DLD1 (cell line): Measurements from ENCODE around the gene IFITM5.
"Not testable (repeated sequence)": the region's sequence is repeated elsewhere in the genome, so short reads cannot be mapped to it uniquely, and the experiment has no call there.

ENCODE experiments used
- in situ Hi-C: cut with HindIII; loops from 2 replicates; pipeline ENCODE4 v1.10.0; 2017; ENCODE audit warnings: low sequenced_read_pairs

Gene IFITM5

DNA sequence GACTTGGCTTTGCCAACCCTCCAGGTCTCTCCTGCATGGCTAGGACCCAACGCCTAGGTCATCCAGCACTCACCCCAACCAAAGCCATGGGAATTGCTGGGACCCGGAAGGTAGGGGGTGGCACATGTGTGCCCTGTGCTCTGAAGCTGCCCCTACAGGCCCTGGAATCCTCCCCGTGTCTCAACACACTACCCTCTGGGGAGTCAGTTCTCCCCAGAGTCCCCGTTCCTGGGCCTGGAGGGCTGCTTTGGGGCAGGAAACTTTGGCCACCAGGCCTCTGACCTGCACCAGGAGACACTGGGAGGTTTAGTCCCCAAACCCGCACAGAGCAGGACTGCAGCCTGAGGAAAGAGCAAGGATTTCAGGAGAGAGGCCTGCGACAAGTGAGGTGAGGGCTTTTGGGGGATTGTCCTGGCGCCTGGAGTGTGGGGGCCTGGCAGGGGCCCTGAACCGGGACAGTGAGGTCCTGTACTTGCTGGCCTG, 14.0 kb upstream of the IFITM5 start:
- in situ Hi-C loops, result no loop called here

GRCh38 chr11:312092-312816, 12.9 kb upstream of the IFITM5 start:
- in situ Hi-C loops, result no loop called here

DNA sequence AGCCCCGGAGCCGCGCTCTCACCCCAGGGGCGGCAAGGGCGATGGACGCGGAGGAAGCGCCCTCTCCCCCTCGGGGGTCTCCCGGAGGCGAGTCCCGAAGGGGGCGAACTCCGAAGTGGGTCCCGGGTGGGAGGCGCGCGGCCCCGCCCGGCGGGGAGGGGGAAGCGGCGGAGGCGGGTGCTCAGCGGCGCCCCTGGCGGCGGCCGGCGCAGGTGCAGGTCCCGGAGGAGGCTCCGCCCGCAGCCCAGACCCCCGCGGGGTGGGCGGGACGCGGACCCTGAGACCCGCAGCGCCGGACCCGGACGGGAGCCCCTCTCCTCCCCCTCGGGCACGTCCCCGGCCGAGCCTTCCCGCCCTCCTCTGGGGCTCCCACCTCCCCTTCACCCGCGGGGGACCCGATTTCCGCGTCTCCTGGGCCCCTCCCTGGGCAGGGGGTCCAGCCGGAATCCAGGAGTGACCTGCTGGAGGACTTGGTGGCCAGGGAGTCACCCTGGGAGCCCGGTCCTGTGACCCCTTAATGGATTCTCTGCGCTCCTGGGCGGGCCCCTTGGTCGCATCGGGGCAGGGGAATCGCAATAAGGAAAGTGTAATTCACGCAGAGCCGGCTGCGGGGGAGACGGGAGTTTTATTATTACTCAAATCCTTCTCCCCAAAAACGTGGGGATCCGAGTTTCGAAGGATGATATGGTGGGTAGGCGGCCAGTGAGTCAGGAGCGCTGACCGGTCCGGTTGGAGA, 11.9 kb upstream of the IFITM5 start:
- in situ Hi-C loops, result not testable (repeated sequence)

DNA sequence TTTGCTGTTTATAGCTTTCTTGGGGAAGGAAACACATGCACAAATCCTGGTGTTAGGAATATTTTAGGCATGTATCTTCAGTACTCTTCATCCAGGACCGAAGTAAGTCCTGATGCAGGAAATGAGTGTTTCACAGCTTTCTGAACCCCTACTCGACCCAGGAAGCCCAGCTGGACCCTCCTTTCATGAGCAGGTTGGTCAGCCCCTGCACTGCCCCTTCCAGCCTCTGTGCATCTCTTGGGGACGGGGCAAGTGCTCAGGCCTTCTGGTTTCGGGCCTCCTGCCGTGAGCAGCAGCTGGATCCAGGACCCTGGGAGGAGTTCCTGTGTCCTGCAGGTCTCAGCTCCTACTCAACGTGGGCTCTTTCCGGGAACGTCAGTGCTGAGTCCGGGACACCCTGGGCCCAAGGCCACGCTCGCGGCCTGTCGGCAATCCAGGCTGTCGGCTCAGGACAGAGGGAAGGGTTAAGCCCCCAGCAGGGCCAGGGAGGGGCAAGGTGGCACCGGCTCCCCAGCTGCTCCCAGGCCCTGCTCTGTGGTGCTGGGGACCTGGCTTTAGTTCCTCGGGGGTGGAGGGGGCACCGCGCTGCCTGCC, 10.8 kb upstream of the IFITM5 start:
- in situ Hi-C loops, result not testable (repeated sequence)

- in situ Hi-C loops, result not testable (repeated sequence)
Observed at GRCh38 chr11:308740-309665, 9.7 kb upstream of the IFITM5 start.

DNA sequence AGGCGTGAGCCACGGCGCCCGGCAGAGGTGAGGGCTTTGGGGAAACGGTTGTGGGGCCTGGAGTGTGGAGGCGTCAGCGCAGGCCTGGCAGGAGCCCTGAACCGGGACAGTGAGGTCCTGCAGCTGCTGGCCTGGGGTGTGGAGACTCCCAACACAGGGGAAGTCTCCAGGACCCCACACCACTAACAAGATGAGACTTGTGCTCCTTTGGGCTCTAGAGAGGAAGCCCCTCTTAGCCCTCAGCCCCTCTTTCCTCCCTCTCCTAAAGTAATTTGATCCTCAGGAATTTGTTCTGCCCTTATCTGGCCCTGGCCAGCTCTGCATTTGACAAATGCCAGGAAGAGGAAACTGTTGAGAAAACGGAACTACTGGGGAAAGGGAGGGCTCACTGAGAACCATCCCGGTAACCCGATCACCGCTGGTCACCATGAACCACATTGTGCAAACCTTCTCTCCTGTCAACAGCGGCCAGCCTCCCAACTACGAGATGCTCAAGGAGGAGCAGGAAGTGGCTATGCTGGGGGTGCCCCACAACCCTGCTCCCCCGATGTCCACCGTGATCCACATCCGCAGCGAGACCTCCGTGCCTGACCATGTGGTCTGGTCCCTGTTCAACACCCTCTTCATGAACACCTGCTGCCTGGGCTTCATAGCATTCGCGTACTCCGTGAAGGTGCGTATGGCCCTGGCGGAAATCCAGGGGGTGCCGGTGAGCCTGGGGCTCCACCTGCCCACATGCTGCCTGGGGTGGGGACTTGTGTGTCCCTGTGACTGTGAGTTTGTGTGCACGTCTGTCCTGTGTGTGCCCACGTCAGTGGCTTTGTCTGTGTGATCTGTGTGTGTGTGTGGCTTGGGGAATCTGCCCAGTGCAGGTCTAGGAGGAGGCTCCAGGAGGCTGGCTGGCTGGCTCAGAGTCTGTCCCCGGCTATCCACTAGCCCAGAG, 8.7 kb upstream of the IFITM5 start, which contains the start of gene IFITM2:
Gene IFITM2 (plus strand): TSS at position 51 of the 943 bp plus-strand sequence. CDS start 377 bp downstream, at position 428.
- in situ Hi-C loops, result not testable (repeated sequence)

DNA sequence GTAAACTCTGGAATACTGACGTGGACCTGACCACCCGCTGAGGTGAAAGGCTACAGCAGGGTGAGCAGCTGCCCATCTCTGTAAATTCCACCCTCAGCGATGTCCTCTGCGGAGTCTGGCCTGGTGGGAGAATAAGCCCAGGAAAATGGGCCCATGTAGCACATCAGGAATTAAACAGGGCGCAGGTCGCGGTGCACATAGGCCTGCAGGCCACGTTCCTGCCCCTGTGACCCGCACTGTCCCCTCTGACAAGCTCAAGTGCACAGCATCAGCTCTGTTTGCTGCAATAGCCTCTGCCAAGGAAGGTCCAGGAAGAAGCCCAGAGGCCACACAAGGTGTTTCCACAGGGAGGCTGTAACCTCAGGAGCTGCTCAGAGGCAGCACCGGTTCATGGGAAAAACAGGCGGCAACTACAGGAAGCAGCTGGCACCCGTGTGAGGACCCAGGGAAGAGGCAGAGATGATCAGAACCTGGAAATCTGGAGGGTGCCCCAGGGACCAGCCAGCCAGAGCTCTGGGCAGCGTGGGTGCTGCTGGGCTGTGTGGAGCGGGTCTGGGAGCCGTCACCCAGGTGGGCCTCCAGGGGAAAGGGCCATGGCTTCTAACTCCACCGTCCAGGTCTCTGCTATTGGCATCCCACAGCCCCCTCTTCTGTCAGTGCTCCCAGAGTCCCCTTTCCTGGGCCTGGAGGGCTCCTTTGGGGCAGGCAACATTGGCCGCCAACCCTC, 7.5 kb upstream of the IFITM5 start:
- in situ Hi-C loops, result no loop called here

DNA sequence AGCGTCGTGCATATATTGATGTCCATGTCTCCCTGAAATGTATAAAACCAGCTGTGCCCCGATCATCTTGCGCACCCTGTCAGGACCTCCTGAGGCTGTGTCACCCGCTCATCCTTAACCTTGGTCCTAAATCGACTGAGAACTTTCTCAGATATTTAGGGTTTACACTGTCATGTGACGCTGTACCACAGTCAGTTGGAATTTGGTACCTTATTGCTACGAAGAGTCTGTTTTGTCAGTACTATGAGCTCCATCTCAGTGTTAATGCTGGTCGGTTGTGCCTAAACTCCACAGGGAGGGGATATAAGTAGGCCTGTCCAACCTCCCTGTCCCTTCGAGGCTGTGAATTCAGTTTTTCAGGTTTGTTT, 6.5 kb upstream of the IFITM5 start:
- in situ Hi-C loops, result no loop called here

DNA sequence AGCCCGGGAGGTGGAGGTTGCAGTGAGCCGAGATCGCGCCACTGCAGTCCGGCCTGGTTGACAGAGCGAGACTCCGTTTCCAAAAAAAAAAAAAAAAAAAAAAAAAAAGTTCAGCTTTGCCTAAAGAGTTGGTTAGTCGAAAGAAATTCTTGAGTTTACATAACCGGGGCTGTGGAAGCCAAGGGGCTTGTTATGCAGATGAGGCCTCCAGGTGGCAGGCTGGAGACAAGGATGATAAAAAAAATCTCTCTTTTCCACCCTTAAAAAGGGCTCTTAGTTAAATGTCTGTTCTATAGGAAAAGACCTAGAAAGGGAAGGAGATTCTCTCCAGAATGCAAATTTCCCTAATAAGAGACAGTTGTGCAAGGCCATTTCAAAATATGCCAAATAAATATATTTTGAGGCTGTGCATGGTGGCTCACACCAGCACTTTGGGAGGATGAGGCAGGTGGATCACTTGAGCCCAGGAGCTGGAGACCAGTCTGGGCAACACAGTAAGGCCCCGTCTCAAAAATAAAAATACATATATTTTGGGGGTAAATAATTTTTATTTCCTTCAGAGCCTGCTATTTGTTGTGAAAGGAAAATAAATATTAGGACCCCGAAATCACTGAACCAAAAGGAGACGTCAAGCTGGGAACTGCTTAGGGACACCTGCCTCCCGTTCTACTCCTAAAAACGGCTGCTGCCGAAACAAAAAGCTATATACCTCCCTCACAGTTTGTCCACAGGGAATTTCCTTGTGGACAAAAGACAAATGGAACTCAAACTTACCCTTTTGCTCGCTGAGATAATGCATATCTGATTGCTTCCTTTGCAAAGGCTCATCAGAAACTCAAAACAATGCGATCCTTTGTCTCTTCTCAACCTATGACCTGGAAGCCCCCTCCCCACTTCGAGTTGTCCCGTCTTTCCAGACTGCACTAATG, 5.9 kb upstream of the IFITM5 start:
- in situ Hi-C loops, result no loop called here

DNA sequence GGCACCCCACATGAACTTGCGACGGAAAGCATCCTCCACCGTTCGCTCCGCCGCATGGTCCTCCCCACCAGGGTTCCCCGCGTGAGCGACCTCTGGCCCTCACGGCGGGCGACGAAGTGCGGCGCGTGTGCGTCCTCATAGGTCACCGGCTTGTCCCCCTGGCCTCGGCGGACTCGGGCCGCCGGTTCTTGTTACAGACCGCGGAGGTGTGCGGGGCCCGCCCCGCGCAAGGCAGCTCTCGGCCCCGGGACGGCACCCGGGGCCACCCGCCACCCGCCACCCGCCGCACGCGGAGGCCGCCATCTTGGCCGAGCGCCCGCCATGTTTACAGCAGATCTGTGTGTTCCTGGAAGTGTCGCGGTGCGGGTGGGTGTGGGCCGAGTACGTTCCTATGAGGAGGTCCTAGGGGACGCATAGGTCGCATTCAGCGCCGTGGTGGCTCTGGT, 4.8 kb upstream of the IFITM5 start:
- in situ Hi-C loops, result no loop called here

DNA sequence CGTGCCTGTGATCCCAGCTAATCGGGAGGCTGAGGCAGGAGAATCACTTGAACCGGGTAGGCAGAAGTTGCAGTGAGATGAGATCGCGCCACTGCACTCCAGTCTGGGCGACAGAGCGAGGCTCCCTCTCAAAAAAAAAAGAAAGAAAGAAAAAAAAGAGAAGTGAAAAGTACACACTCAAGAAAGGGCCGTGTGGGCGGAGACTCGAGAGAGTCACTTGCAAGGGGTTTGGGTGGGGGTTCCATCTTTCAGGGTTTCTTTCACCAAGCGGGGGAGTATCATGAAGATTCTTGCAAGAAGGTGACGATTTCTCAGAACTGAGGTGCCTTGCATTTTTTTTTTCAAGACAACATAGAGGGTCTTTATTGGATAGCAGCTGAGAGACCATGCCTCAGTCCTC, 4.0 kb upstream of the IFITM5 start:
- in situ Hi-C loops, result no loop called here

GRCh38 chr11:299951-300735, 817 bp upstream of the IFITM5 start:
- in situ Hi-C loops, result no loop called here

DNA sequence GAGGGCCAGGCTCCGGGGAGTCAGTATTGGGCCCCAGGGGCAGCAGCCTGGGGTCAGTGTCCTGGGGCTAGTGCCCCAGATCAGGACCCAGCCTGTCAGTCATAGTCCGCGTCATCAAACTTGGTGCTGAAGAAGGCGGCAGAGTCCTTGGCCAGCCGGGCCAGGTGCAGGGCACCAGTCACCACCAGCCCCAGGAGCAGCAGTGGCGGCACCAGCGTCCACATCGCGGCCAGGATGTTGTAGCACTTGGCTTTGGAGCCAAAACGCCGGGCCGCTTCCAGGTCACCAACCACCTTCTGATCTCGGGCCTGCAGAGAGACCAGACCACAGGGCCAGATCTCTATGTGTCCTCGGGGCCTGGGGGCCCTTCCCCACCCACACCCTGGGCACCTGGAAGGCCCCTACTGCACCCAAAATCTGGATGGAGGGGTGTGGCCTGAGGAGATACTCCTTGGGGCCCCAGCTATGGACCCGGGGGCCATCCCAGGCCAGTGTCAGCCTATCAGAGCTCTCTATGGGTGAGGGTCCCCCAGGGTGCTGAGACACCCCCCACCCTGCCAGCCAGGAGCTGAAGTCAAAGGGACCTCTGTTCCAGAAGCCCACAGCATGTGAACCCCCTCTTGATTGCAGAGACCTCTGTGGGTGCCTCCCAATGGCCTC, 790 bp downstream of the IFITM5 start:
- in situ Hi-C loops, result no loop called here

DNA sequence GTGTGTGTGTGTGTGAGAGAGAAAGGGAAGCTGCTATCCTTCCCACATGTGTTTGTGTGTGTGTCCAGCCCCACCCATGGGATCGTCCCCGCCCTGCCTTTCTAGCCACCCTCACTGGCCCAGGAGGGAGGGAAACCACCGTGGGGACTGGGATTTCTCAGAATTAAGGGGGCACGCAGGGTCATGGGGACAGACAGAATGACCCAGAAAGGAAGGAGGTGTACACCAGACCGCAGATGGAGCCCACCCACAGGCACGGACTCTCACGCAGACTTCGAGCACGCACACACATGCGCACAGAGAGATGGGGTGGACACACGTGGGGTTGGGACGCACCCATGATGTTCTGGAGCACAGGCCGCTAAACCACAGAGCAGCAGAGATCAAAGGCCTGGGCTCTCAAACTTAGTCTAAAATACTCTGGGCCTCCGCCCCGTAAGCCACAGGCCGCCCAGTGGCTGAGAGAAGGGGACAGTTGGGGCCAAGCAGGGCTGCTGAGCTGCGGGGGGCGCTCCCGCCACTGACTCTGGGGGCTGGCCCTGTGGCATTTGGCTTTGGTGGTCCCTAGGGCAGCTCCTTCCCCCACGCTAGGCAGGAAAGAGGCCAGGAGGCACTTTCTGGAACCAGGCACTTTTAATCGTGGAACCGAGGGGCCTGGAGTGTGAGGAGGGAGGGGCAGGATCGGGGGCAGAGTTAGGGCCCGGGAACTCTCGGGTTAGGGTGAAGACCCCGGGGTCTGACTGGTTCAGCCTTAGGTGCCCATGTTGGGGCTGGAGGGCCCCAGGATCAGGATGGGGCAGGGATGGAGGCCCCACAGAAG, 1.5 kb downstream of the IFITM5 start:
- in situ Hi-C loops, result no loop called here

- in situ Hi-C loops, result no loop called here
Observed at GRCh38 chr11:297051-297585, 2.2 kb downstream of the IFITM5 start.
